ENCODE data around the gene DBNDD1. TPM values are rescaled to one million over a fixed set of nuclear protein-coding genes. Genes with fewer than 3 reads are reported as not detected.

Gene DBNDD1
- total and polyA plus RNA-seq, 2 donors (not counting 3 experiments of a cell fraction or from before 2014, with no cell fraction given), result 28.2 to 45.7 TPM

- no peak overlapping the region for H3K4me3 ChIP-seq (replicated peaks in 1 of 3; ENCODE audit: insufficient read depth in 1 of 3, low read depth in 1 of 3, low read length in 3 of 3)
- ChIA-PET POLR2A (no interaction called here), CTCF (no interaction called here)
- H3K9me3 ChIP-seq (replicated peaks; ENCODE audit: control insufficient read depth, insufficient read depth, low read length), result peaks cover 13% of the 10 kb centered on the region
- H3K9ac ChIP-seq (replicated peaks; ENCODE audit: extremely low read depth, insufficient read depth, low read length), result no peak overlapping the region
- TF ChIP-seq, protein P1, sequence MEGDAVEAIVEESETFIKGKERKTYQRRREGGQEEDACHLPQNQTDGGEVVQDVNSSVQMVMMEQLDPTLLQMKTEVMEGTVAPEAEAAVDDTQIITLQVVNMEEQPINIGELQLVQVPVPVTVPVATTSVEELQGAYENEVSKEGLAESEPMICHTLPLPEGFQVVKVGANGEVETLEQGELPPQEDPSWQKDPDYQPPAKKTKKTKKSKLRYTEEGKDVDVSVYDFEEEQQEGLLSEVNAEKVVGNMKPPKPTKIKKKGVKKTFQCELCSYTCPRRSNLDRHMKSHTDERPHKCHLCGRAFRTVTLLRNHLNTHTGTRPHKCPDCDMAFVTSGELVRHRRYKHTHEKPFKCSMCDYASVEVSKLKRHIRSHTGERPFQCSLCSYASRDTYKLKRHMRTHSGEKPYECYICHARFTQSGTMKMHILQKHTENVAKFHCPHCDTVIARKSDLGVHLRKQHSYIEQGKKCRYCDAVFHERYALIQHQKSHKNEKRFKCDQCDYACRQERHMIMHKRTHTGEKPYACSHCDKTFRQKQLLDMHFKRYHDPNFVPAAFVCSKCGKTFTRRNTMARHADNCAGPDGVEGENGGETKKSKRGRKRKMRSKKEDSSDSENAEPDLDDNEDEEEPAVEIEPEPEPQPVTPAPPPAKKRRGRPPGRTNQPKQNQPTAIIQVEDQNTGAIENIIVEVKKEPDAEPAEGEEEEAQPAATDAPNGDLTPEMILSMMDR (IDR thresholded peaks at IDR 0.05; ENCODE audit: extremely low read depth in 1 of 2, insufficient read depth in 1 of 2, low read depth in 1 of 2, low read length in 2 of 2), result no peak
- TF ChIP-seq MYC (IDR thresholded peaks at IDR 0.05; ENCODE audit: low read depth, low read length) (no peak), EZH2 (IDR thresholded peaks at IDR 0.05; ENCODE audit: borderline replicate concordance, low read depth, low read length, severe bottlenecking) (no peak)
- no peaks in the 10 kb centered on the region for H3K4me1 ChIP-seq (ENCODE audit: control insufficient read depth, extremely low read depth, insufficient read depth, low read length)
- no peaks in the 10 kb centered on the region for H3K79me2 ChIP-seq (ENCODE audit: control insufficient read depth, insufficient read depth, low read length)
- dilution Hi-C loops (cut with MboI; ENCODE audit: extremely low pct_ligation_motif_present, low sequenced_read_pairs), result no loop called here
- BruUV-seq (replicated peaks), result no TSS peak
- no peaks in the 10 kb centered on the region for H3K27me3 ChIP-seq (ENCODE audit: control insufficient read depth in 2 of 2, insufficient read depth in 2 of 2, low read length in 2 of 2)
- no peak overlapping the region for H2AFZ ChIP-seq (ENCODE audit: low read depth, low read length)
- peak overlapping the region; percentile 70 for H3K27ac ChIP-seq (ENCODE audit: insufficient read depth, low read depth, low read length)
- H3K36me3 ChIP-seq (ENCODE audit: control insufficient read depth in 2 of 2, extremely low read depth in 1 of 2, insufficient read depth in 2 of 2, low read length in 2 of 2), result peaks cover 7 to 24% of the 10 kb centered on the region in 2 experiments
- intact Hi-C loops (cut with micrococcal nuclease), result no loop called here
- no peaks in the 10 kb centered on the region for H4K20me1 ChIP-seq (replicated peaks; ENCODE audit: control insufficient read depth, extremely low read depth, insufficient read depth, low read length)
- DNase-seq (ENCODE audit: low read depth, low spot score) (no peak), FAIRE-seq (no peak)
- no peak overlapping the region for H3K4me2 ChIP-seq (ENCODE audit: insufficient read depth, low read length)
- no peaks in the 10 kb centered on the region for H3K9me1 ChIP-seq (replicated peaks; ENCODE audit: control insufficient read depth, extremely low read depth, insufficient read depth, low read length)
Measured at GRCh38 chr16:89993971-89994370, 25.3 kb downstream of the DBNDD1 start.

DNA sequence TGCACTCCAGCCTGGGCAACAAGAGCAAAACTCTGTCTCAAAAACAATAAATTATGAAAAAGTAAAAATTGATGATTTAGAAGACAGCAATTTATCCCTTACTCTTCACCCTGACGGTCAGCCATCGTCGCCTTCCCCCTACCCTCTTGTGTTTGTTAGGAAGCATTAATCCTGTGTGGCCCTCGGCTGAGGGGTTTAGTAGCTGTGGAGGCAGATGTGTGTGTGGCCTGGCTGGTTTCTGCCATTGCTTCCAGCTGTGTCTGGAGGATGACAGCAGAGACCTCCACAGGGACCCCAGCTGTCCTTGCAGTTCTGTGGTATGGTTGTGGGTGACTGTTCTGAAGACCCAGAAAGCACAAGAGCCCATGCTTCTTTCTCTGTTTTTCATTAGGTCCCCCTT lies 25.9 kb downstream of the DBNDD1 start:
- Histone ChIP-seq H3K27ac (ENCODE audit: insufficient read depth, low read depth, low read length) (no peak overlapping the region), H3K9me3 (replicated peaks; ENCODE audit: control insufficient read depth, insufficient read depth, low read length) (peaks cover 13% of the 10 kb centered on the region), H2AFZ (ENCODE audit: low read depth, low read length) (no peak overlapping the region), H4K20me1 (replicated peaks; ENCODE audit: control insufficient read depth, extremely low read depth, insufficient read depth, low read length) (no peaks in the 10 kb centered on the region), H3K9me1 (replicated peaks; ENCODE audit: control insufficient read depth, extremely low read depth, insufficient read depth, low read length) (no peaks in the 10 kb centered on the region), H3K4me3 (replicated peaks in 1 of 3; ENCODE audit: insufficient read depth in 1 of 3, low read depth in 1 of 3, low read length in 3 of 3) (no peak overlapping the region), H3K79me2 (ENCODE audit: control insufficient read depth, insufficient read depth, low read length) (no peaks in the 10 kb centered on the region), H3K9ac (replicated peaks; ENCODE audit: extremely low read depth, insufficient read depth, low read length) (no peak overlapping the region), H3K4me2 (ENCODE audit: insufficient read depth, low read length) (no peak overlapping the region), H3K36me3 (ENCODE audit: control insufficient read depth in 2 of 2, extremely low read depth in 1 of 2, insufficient read depth in 2 of 2, low read length in 2 of 2) (peaks cover 7 to 24% of the 10 kb centered on the region in 2 experiments), H3K27me3 (ENCODE audit: control insufficient read depth in 2 of 2, insufficient read depth in 2 of 2, low read length in 2 of 2) (no peaks in the 10 kb centered on the region), H3K4me1 (ENCODE audit: control insufficient read depth, extremely low read depth, insufficient read depth, low read length) (no peaks in the 10 kb centered on the region)
- ChIA-PET CTCF (no interaction called here), POLR2A (no interaction called here)
- FAIRE-seq (no peak), DNase-seq (ENCODE audit: low read depth, low spot score) (no peak)
- no TSS peak for BruUV-seq (replicated peaks)
- intact Hi-C loops (cut with micrococcal nuclease) (no loop called here), dilution Hi-C loops (cut with MboI; ENCODE audit: extremely low pct_ligation_motif_present, low sequenced_read_pairs) (no loop called here)
- TF ChIP-seq EZH2 (IDR thresholded peaks at IDR 0.05; ENCODE audit: borderline replicate concordance, low read depth, low read length, severe bottlenecking) (no peak), FOS (IDR thresholded peaks at IDR 0.05; ENCODE audit: borderline replicate concordance, insufficient read depth, low read length) (no peak), JUN (IDR thresholded peaks at IDR 0.05; ENCODE audit: borderline replicate concordance, insufficient read depth, insufficient read length, low read depth) (no peak), POLR2AphosphoS5 (IDR thresholded peaks at IDR 0.05; ENCODE audit: insufficient read depth, low read depth, low read length) (no peak), GATA2 (IDR thresholded peaks at IDR 0.05; ENCODE audit: insufficient read depth, insufficient read length, low read depth, low read length) (no peak), MAX (IDR thresholded peaks at IDR 0.05; ENCODE audit: insufficient read depth, insufficient read length) (no peak), POLR2A (IDR thresholded peaks at IDR 0.05; ENCODE audit: low read depth, low read length) (no peak), MYC (IDR thresholded peaks at IDR 0.05; ENCODE audit: low read depth, low read length) (no peak)
- TF ChIP-seq, protein P1 (IDR thresholded peaks at IDR 0.05; ENCODE audit: extremely low read depth in 1 of 2, insufficient read depth in 1 of 2, low read depth in 1 of 2, low read length in 2 of 2), result no peak
